ENCODE data around the gene LAMTOR5. TPM values are rescaled to one million over a fixed set of nuclear protein-coding genes. Genes with fewer than 3 reads are reported as not detected.

Gene LAMTOR5
- total RNA-seq, 2 experiments from 2014 or later: 105 to 108 TPM

- Mint-ChIP-seq H3K4me3 (no peak overlapping the region), H3K9me3 (no peaks in the 10 kb centered on the region), H3K4me1 (ENCODE audit: low read depth) (no peaks in the 10 kb centered on the region), H3K27me3 (peaks cover 39% of the 10 kb centered on the region), H3K27ac (no peak overlapping the region), H3K36me3 (ENCODE audit: low read depth) (no peaks in the 10 kb centered on the region)
- no peak for TF ChIP-seq CTCF (IDR thresholded peaks at IDR 0.05)
- no peak for ATAC-seq (ENCODE audit: poor library complexity)
- Histone ChIP-seq H3K4me3 (ENCODE audit: low read length) (no peak overlapping the region), H3K27ac (ENCODE audit: low read depth in 1 of 2, low read length in 2 of 2) (no peak overlapping the region), H3K36me3 (ENCODE audit: insufficient read depth, low read length) (no peaks in the 10 kb centered on the region), H3K4me1 (ENCODE audit: insufficient read depth, low read length) (no peaks in the 10 kb centered on the region), H3K27me3 (ENCODE audit: control insufficient read depth in 1 of 2, insufficient read depth in 2 of 2, low read length in 2 of 2) (no peaks in the 10 kb centered on the region), H3K9me3 (ENCODE audit: control insufficient read depth in 1 of 2, insufficient read depth in 1 of 2, low read length in 2 of 2) (no peaks in the 10 kb centered on the region)
- intact Hi-C loops (cut with DNase I, micrococcal nuclease): no loop called here
- POLR2A ChIA-PET: no interaction called here
- CTCF ChIA-PET: interaction anchor here (1.2 kb wide), 1 partner anchor 26 kb away, joined by 3 read pairs; no protein-coding TSS in a partner anchor
- peak in 2 of 14 experiments; percentile 37 to 53 for DNase-seq
These were observed 26.3 kb upstream of the LAMTOR5 start for GRCh38 chr1:110433803-110434202.

DNA sequence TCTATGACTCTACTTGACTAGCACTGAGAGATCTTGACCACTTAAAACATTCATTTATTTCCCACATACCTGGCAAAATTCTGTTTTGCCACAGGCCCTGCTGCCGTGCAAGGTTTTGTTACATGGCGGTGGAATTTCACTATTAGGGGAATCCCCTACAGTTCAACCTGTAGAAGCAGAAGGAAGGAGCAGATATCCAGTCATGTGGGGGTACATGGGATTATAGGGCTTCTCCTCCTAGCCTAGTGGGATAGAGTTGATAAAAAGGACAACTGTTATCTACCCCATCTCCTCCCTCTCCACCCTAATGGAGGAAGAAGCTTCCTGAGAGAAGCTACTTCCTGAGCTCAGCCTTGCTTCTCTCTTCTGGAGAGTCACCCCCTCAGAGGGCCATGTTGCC lies 25.7 kb upstream of the LAMTOR5 start:
- Histone ChIP-seq H3K9me3 (ENCODE audit: control insufficient read depth in 1 of 2, insufficient read depth in 1 of 2, low read length in 2 of 2) (no peaks in the 10 kb centered on the region), H3K36me3 (ENCODE audit: insufficient read depth, low read length) (no peaks in the 10 kb centered on the region)
- H3K36me3 Mint-ChIP-seq (ENCODE audit: low read depth): no peaks in the 10 kb centered on the region

GRCh38 chr1:110430901-110431300 lies 23.4 kb upstream of the LAMTOR5 start:
- intact Hi-C loops (cut with DNase I, micrococcal nuclease): no loop called here
- Mint-ChIP-seq H3K4me3 (no peak overlapping the region), H3K27ac (no peak overlapping the region), H3K27me3 (peaks cover 39% of the 10 kb centered on the region), H3K4me1 (ENCODE audit: low read depth) (no peaks in the 10 kb centered on the region), H3K9me3 (no peaks in the 10 kb centered on the region), H3K36me3 (ENCODE audit: low read depth) (no peaks in the 10 kb centered on the region)
- Histone ChIP-seq H3K9me3 (ENCODE audit: control insufficient read depth in 1 of 2, insufficient read depth in 1 of 2, low read length in 2 of 2) (no peaks in the 10 kb centered on the region), H3K4me3 (ENCODE audit: low read length) (no peak overlapping the region), H3K36me3 (ENCODE audit: insufficient read depth, low read length) (no peaks in the 10 kb centered on the region), H3K27me3 (ENCODE audit: control insufficient read depth in 1 of 2, insufficient read depth in 2 of 2, low read length in 2 of 2) (no peaks in the 10 kb centered on the region), H3K27ac (ENCODE audit: low read depth in 1 of 2, low read length in 2 of 2) (no peak overlapping the region), H3K4me1 (ENCODE audit: insufficient read depth, low read length) (no peaks in the 10 kb centered on the region)
- CTCF ChIA-PET: interaction anchor here (1.0 kb wide), 1 partner anchor 65 kb away, joined by 3 read pairs; no protein-coding TSS in a partner anchor
- POLR2A ChIA-PET: no interaction called here
- ATAC-seq (ENCODE audit: poor library complexity) (no peak), DNase-seq (no peak)
- TF ChIP-seq CTCF (IDR thresholded peaks at IDR 0.05): no peak

More for the DNA sequence above, 25.7 kb upstream of the LAMTOR5 start:
- no peak overlapping the region for H3K4me3 ChIP-seq (ENCODE audit: low read length)
- DNase-seq (no peak), ATAC-seq (ENCODE audit: poor library complexity) (no peak)
- H3K27me3 ChIP-seq (ENCODE audit: control insufficient read depth in 1 of 2, insufficient read depth in 2 of 2, low read length in 2 of 2): no peaks in the 10 kb centered on the region
- H3K27ac ChIP-seq (ENCODE audit: low read depth in 1 of 2, low read length in 2 of 2): no peak overlapping the region
- Mint-ChIP-seq H3K9me3 (no peaks in the 10 kb centered on the region), H3K4me1 (ENCODE audit: low read depth) (no peaks in the 10 kb centered on the region), H3K27ac (no peak overlapping the region), H3K4me3 (no peak overlapping the region), H3K27me3 (peaks cover 39% of the 10 kb centered on the region)
- ChIA-PET POLR2A (no interaction called here), CTCF (interaction anchor here (1.2 kb wide), 1 partner anchor 27 kb away, joined by 3 read pairs; no protein-coding TSS in a partner anchor)
- H3K4me1 ChIP-seq (ENCODE audit: insufficient read depth, low read length): no peaks in the 10 kb centered on the region
- intact Hi-C loops (cut with DNase I, micrococcal nuclease): no loop called here
- no peak for TF ChIP-seq CTCF (IDR thresholded peaks at IDR 0.05)

All from CD4-positive, alpha-beta T cell (primary cell).